Stimulated activated CD4-positive, alpha-beta T cell treated with anti-CD3 and anti-CD28 coated beads, Interleukin-15, amount 100 ng/mL, for 24 hours (primary cell): ENCODE data around the gene GNPDA1.

Source experiments
- DNase-seq: peaks from one replicate; pipeline ENCODE4 v3.0.0-alpha.2; 2020

Gene GNPDA1

GRCh38 chr5:142020122-142020659 is 7.4 kb upstream of the GNPDA1 start:
- DNase-seq = no peak

- peak; percentile 45 for DNase-seq
Observed at GRCh38 chr5:142017832-142018427, 5.1 kb upstream of the GNPDA1 start.

- peak; percentile 66 for DNase-seq
Observed at GRCh38 chr5:142016556-142016955, 3.7 kb upstream of the GNPDA1 start.

GRCh38 chr5:142015781-142016533 is 3.1 kb upstream of the GNPDA1 start:
- DNase-seq = peak; percentile 67

GRCh38 chr5:142014911-142015584 is 2.2 kb upstream of the GNPDA1 start:
- DNase-seq = peak; percentile 69

- DNase-seq = peak; percentile 31
Observed at GRCh38 chr5:142013734-142014521, 1.1 kb upstream of the GNPDA1 start.

GRCh38 chr5:142012186-142012785 is 541 bp downstream of the GNPDA1 start:
- DNase-seq = peak; percentile 82

GRCh38 chr5:142011572-142012185 is 1.1 kb downstream of the GNPDA1 start:
- no peak for DNase-seq

GRCh38 chr5:142009886-142010285 is 2.9 kb downstream of the GNPDA1 start:
- no peak for DNase-seq

GRCh38 chr5:142008813-142009212 is 4.0 kb downstream of the GNPDA1 start:
- no peak for DNase-seq

- no peak for DNase-seq
Observed at GRCh38 chr5:142007237-142007544, 5.6 kb downstream of the GNPDA1 start.

GRCh38 chr5:142006363-142007236 is 6.2 kb downstream of the GNPDA1 start:
- peak; percentile 50 for DNase-seq

- DNase-seq = no peak
Observed at GRCh38 chr5:142003266-142003800, 9.5 kb downstream of the GNPDA1 start.

- peak; percentile 29 for DNase-seq
Observed at GRCh38 chr5:142000704-142001484, 11.9 kb downstream of the GNPDA1 start.

- DNase-seq = no peak
Observed at GRCh38 chr5:142000173-142000572, 12.7 kb downstream of the GNPDA1 start.

GRCh38 chr5:141997358-141997960 is 15.4 kb downstream of the GNPDA1 start:
- no peak for DNase-seq

- DNase-seq = no peak
Observed at GRCh38 chr5:141995656-141996055, 17.2 kb downstream of the GNPDA1 start.

- DNase-seq = no peak
Observed at GRCh38 chr5:141994511-141995136, 18.2 kb downstream of the GNPDA1 start.

- peak; percentile 86 for DNase-seq
Observed at GRCh38 chr5:141992349-141992963, 20.4 kb downstream of the GNPDA1 start.
